ENCODE results near the gene CTSW. TPM values are rescaled to one million over a fixed set of nuclear protein-coding genes. Genes with fewer than 3 reads are reported as not detected.

The CTSW gene
- total RNA-seq, 1 experiment from 2014 or later: not detected

GRCh38 chr11:65888163-65888814, 8.7 kb downstream of the CTSW start, which contains the start of gene FIBP:
Gene FIBP, minus strand, starts transcription at chr11:65888471. Its CDS starts 53 bp downstream, at chr11:65888418.
- in situ Hi-C loops (cut with HindIII; ENCODE audit: low pct_unique_long_range_greater_than_20kb, low sequenced_read_pairs): no loop called here
- peak; percentile 62 for ATAC-seq
- H3K4me3 ChIP-seq (ENCODE audit: low read depth in 2 of 2, low read length in 2 of 2): peak within 1 kb of the TSS; percentile 88 to 93
- H3K27me3 ChIP-seq (ENCODE audit: control insufficient read depth, insufficient read depth, low read length): no peaks in the 10 kb centered on the region
- DNase-seq (ENCODE audit: low read depth, low spot score): no peak
- no peaks in the 10 kb centered on the region for H3K9me3 ChIP-seq (ENCODE audit: control insufficient read depth, insufficient read depth, low read depth, low read length)
- ChIA-PET CTCF (interaction anchor here (0.5 to 2.4 kb wide), 22 partner anchors 12 to 234 kb away, joined by 3 to 24 read pairs (median 6); partner anchors contain the start of genes FOSL1 and MUS81), POLR2A (interaction anchor here (0.6 to 2.0 kb wide), 7 partner anchors 10 to 275 kb away, joined by 3 to 13 read pairs (median 4); partner anchors contain the start of genes FOSL1 and MUS81)
- peaks cover 4% of the 10 kb centered on the region; the same call in 1 of the 2 replicates for H3K36me3 ChIP-seq (ENCODE audit: control insufficient read depth, insufficient read depth, low read length)
- intact Hi-C loops (cut with micrococcal nuclease; ENCODE audit: unreplicated experiment): loop anchor here (2.0 kb wide), 1 partner anchor 101 kb away; no protein-coding TSS in a partner anchor
- peaks cover 51% of the 10 kb centered on the region for H3K4me1 ChIP-seq (ENCODE audit: control insufficient read depth, insufficient read depth, low read length)
- TF ChIP-seq, protein P1, sequence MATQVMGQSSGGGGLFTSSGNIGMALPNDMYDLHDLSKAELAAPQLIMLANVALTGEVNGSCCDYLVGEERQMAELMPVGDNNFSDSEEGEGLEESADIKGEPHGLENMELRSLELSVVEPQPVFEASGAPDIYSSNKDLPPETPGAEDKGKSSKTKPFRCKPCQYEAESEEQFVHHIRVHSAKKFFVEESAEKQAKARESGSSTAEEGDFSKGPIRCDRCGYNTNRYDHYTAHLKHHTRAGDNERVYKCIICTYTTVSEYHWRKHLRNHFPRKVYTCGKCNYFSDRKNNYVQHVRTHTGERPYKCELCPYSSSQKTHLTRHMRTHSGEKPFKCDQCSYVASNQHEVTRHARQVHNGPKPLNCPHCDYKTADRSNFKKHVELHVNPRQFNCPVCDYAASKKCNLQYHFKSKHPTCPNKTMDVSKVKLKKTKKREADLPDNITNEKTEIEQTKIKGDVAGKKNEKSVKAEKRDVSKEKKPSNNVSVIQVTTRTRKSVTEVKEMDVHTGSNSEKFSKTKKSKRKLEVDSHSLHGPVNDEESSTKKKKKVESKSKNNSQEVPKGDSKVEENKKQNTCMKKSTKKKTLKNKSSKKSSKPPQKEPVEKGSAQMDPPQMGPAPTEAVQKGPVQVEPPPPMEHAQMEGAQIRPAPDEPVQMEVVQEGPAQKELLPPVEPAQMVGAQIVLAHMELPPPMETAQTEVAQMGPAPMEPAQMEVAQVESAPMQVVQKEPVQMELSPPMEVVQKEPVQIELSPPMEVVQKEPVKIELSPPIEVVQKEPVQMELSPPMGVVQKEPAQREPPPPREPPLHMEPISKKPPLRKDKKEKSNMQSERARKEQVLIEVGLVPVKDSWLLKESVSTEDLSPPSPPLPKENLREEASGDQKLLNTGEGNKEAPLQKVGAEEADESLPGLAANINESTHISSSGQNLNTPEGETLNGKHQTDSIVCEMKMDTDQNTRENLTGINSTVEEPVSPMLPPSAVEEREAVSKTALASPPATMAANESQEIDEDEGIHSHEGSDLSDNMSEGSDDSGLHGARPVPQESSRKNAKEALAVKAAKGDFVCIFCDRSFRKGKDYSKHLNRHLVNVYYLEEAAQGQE (IDR thresholded peaks at IDR 0.05; ENCODE audit: insufficient read depth in 1 of 2, low read depth in 2 of 2, low read length in 1 of 2): 0 out of 4 replicates have a peak, but pooled peaks of 1 of the 2 experiments have one; percentile 58
- peak; percentile 99 for TF ChIP-seq CTCF (IDR thresholded peaks at IDR 0.05)
- peak; percentile 96 for TF ChIP-seq POLR2AphosphoS5 (IDR thresholded peaks at IDR 0.05; ENCODE audit: low read depth, low read length)
- no peak for TF ChIP-seq TCF7L2 (IDR thresholded peaks at IDR 0.05; ENCODE audit: low read depth, low read length)
- peak; percentile 90; the same call in 1 of the 2 replicates for TF ChIP-seq SIN3A (IDR thresholded peaks at IDR 0.05; ENCODE audit: borderline replicate concordance, insufficient read depth, low read depth, low read length)
- peak within 1 kb of the TSS; percentile 98 for H3K27ac ChIP-seq (ENCODE audit: low read length)
- no TSS peak for BruUV-seq (replicated peaks)

GRCh38 chr11:65890324-65891218, 10.9 kb downstream of the CTSW start, which contains the start of gene CCDC85B:
Gene CCDC85B, plus strand, starts transcription at chr11:65890673. Its CDS starts 111 bp downstream, at chr11:65890784.
- in situ Hi-C loops (cut with HindIII; ENCODE audit: low pct_unique_long_range_greater_than_20kb, low sequenced_read_pairs): no loop called here
- peak within 1 kb of the TSS; percentile 98 for H3K27ac ChIP-seq (ENCODE audit: low read length)
- H3K4me1 ChIP-seq (ENCODE audit: control insufficient read depth, insufficient read depth, low read length): peaks cover 67% of the 10 kb centered on the region
- ChIA-PET POLR2A (interaction anchor here (0.5 to 2.2 kb wide), 13 partner anchors 9 to 163 kb away, joined by 3 to 13 read pairs (median 4); partner anchors contain the start of genes FOSL1 and MUS81), CTCF (interaction anchor here (0.6 to 2.4 kb wide), 6 partner anchors 22 to 232 kb away, joined by 3 to 10 read pairs (median 4); partner anchors contain the start of gene MUS81)
- DNase-seq (ENCODE audit: low read depth, low spot score) (no peak), ATAC-seq (peak; percentile 45)
- no peaks in the 10 kb centered on the region for H3K27me3 ChIP-seq (ENCODE audit: control insufficient read depth, insufficient read depth, low read length)
- peak within 1 kb of the TSS; percentile 88 to 93 for H3K4me3 ChIP-seq (ENCODE audit: low read depth in 2 of 2, low read length in 2 of 2)
- no TSS peak for BruUV-seq (replicated peaks)
- no peaks in the 10 kb centered on the region for H3K9me3 ChIP-seq (ENCODE audit: control insufficient read depth, insufficient read depth, low read depth, low read length)
- intact Hi-C loops (cut with micrococcal nuclease; ENCODE audit: unreplicated experiment): no loop called here
- TF ChIP-seq, protein P1 (IDR thresholded peaks at IDR 0.05; ENCODE audit: insufficient read depth in 1 of 2, low read depth in 2 of 2, low read length in 1 of 2): no peak
- peak; percentile 76 for TF ChIP-seq POLR2AphosphoS5 (IDR thresholded peaks at IDR 0.05; ENCODE audit: low read depth, low read length)
- peak; percentile 36 for TF ChIP-seq CTCF (IDR thresholded peaks at IDR 0.05)
- TF ChIP-seq SIN3A (IDR thresholded peaks at IDR 0.05; ENCODE audit: borderline replicate concordance, insufficient read depth, low read depth, low read length): peak; percentile 86
- TF ChIP-seq TCF7L2 (IDR thresholded peaks at IDR 0.05; ENCODE audit: low read depth, low read length): peak; percentile 0; the same call in 1 of the 2 replicates
- H3K36me3 ChIP-seq (ENCODE audit: control insufficient read depth, insufficient read depth, low read length): no peaks in the 10 kb centered on the region; the same call in 1 of the 2 replicates

Data from Panc1 (cell line).